Measurements from ENCODE around the gene AEBP2. TPM values are rescaled to one million over a fixed set of nuclear protein-coding genes. Genes with fewer than 3 reads are reported as not detected.
"Not testable (repeated sequence)": the region's sequence is repeated elsewhere in the genome, so short reads cannot be mapped to it uniquely, and the experiment has no call there.

Gene AEBP2
- total and polyA plus RNA-seq, 2 experiments from 2014 or later = 13.6 to 23.0 TPM

GRCh38 chr12:19464192-19464580 is 24.9 kb downstream of the AEBP2 start:
- H3K9me3 ChIP-seq (ENCODE audit: low read depth) = no peaks in the 10 kb centered on the region

GRCh38 chr12:19465711-19466110 is 26.4 kb downstream of the AEBP2 start:
- H3K36me3 ChIP-seq = peaks cover 19% of the 10 kb centered on the region
- no peak overlapping the region for H3K4me3 ChIP-seq
- H3K4me1 ChIP-seq (ENCODE audit: low read depth) = no peaks in the 10 kb centered on the region
- H3K9me3 ChIP-seq (ENCODE audit: low read depth) = no peaks in the 10 kb centered on the region
- no peak for TF ChIP-seq CTCF (IDR thresholded peaks at IDR 0.05; ENCODE audit: low read depth, low read length)
- DNase-seq (ENCODE audit: low read depth in 1 of 2, low spot score in 1 of 2) = no peak
- no peaks in the 10 kb centered on the region for H3K27me3 ChIP-seq
- H3K27ac ChIP-seq = no peak overlapping the region

More at GRCh38 chr12:19464192-19464580, 24.9 kb downstream of the AEBP2 start:
- TF ChIP-seq CTCF (IDR thresholded peaks at IDR 0.05; ENCODE audit: low read depth, low read length) = no peak
- H3K4me3 ChIP-seq = no peak overlapping the region
- no peaks in the 10 kb centered on the region for H3K27me3 ChIP-seq
- DNase-seq (ENCODE audit: low read depth in 1 of 2, low spot score in 1 of 2) = no peak
- peaks cover 19% of the 10 kb centered on the region for H3K36me3 ChIP-seq
- no peaks in the 10 kb centered on the region for H3K4me1 ChIP-seq (ENCODE audit: low read depth)
- no peak overlapping the region for H3K27ac ChIP-seq

GRCh38 chr12:19474147-19474546 is 34.9 kb downstream of the AEBP2 start:
- DNase-seq (ENCODE audit: low read depth in 1 of 2, low spot score in 1 of 2) = peak in 1 of 2 donors; percentile 28
- H3K9me3 ChIP-seq (ENCODE audit: low read depth) = no peaks in the 10 kb centered on the region
- H3K27ac ChIP-seq = no peak overlapping the region
- no peak for TF ChIP-seq CTCF (IDR thresholded peaks at IDR 0.05; ENCODE audit: low read depth, low read length)
- H3K4me3 ChIP-seq = no peak overlapping the region
- peaks cover 20% of the 10 kb centered on the region for H3K36me3 ChIP-seq
- no peaks in the 10 kb centered on the region for H3K27me3 ChIP-seq
- no peaks in the 10 kb centered on the region for H3K4me1 ChIP-seq (ENCODE audit: low read depth)

GRCh38 chr12:19475884-19476505 is 36.7 kb downstream of the AEBP2 start:
- H3K27ac ChIP-seq; H3K4me3 ChIP-seq; H3K9me3 ChIP-seq (ENCODE audit: low read depth); H3K4me1 ChIP-seq (ENCODE audit: low read depth); H3K27me3 ChIP-seq: not testable (repeated sequence)
- peak in 1 of 2 donors; percentile 16 for DNase-seq (ENCODE audit: low read depth in 1 of 2, low spot score in 1 of 2)
- H3K36me3 ChIP-seq = peaks cover 20% of the 10 kb centered on the region

- Histone ChIP-seq H3K9me3 (ENCODE audit: low read depth) (no peaks in the 10 kb centered on the region), H3K4me1 (ENCODE audit: low read depth) (no peaks in the 10 kb centered on the region), H3K27ac (no peak overlapping the region), H3K4me3 (no peak overlapping the region), H3K36me3 (peaks cover 20% of the 10 kb centered on the region), H3K27me3 (no peaks in the 10 kb centered on the region)
- DNase-seq (ENCODE audit: low read depth in 1 of 2, low spot score in 1 of 2) = no peak
- TF ChIP-seq CTCF (IDR thresholded peaks at IDR 0.05; ENCODE audit: low read depth, low read length) = no peak
These were observed 37.8 kb downstream of the AEBP2 start for GRCh38 chr12:19477071-19477470.

GRCh38 chr12:19480459-19480858 is 41.2 kb downstream of the AEBP2 start:
- DNase-seq (ENCODE audit: low read depth in 1 of 2, low spot score in 1 of 2) = no peak
- H3K4me1 ChIP-seq (ENCODE audit: low read depth) = no peaks in the 10 kb centered on the region
- H3K9me3 ChIP-seq (ENCODE audit: low read depth) = no peaks in the 10 kb centered on the region
- peaks cover 3% of the 10 kb centered on the region for H3K36me3 ChIP-seq
- no peak for TF ChIP-seq CTCF (IDR thresholded peaks at IDR 0.05; ENCODE audit: low read depth, low read length)
- H3K27me3 ChIP-seq = no peaks in the 10 kb centered on the region
- H3K4me3 ChIP-seq = no peak overlapping the region
- no peak overlapping the region for H3K27ac ChIP-seq

Data from cardiac muscle cell (in vitro differentiated cells and primary cell).